Epithelial cell of proximal tubule (primary cell): ENCODE results near the gene NANOS1. TPM values are rescaled to one million over a fixed set of nuclear protein-coding genes. Genes with fewer than 3 reads are reported as not detected.

Experiments used
- DNase-seq: peaks from one replicate; pipeline ENCODE4 v3.0.0-alpha.2; 2011; ENCODE audit warnings: low read depth
- H3K4me3 ChIP-seq: 2 replicates; pipeline ENCODE4 v1.5.1; 2011; ENCODE audit warnings: low read depth, mild to moderate bottlenecking, low read length
- total RNA-seq: library from RNA; depleted of rRNA; stranded (reverse); fragments of >200 nt; gene quantifications from 2 replicates; pipeline ENCODE4 v1.2.3, GENCODE V29; 2015
- TF ChIP-seq, protein P1 (sequence below): conservative IDR thresholded peaks from 2 replicates; pipeline ENCODE4 v1.5.1; 2012; ENCODE audit warnings: low read depth, mild to moderate bottlenecking, low read length

The NANOS1 gene
- total RNA-seq, 1 donor from 2014 or later = 8.0 TPM

DNA sequence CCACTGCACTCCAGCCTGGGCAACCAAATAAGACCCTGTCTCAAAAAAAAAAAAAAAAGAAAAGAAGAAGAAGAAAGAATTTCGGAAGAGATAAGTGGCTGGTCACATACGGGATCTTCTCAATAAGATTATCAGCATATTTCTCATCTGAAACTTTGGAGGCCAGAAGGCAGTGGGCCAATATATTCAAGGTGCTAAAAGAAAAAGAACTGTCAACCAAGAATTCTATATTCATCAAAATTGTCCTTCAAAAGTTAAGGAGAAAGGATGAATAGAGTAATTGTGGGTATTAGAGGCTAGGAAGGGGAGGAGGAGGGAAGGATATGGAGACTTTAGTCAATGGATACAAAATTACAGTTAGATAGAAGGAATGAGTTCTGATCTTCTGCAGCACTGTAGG lies 43.9 kb upstream of the NANOS1 start:
- DNase-seq = no peak
- no peak overlapping the region for H3K4me3 ChIP-seq
- TF ChIP-seq, protein P1, sequence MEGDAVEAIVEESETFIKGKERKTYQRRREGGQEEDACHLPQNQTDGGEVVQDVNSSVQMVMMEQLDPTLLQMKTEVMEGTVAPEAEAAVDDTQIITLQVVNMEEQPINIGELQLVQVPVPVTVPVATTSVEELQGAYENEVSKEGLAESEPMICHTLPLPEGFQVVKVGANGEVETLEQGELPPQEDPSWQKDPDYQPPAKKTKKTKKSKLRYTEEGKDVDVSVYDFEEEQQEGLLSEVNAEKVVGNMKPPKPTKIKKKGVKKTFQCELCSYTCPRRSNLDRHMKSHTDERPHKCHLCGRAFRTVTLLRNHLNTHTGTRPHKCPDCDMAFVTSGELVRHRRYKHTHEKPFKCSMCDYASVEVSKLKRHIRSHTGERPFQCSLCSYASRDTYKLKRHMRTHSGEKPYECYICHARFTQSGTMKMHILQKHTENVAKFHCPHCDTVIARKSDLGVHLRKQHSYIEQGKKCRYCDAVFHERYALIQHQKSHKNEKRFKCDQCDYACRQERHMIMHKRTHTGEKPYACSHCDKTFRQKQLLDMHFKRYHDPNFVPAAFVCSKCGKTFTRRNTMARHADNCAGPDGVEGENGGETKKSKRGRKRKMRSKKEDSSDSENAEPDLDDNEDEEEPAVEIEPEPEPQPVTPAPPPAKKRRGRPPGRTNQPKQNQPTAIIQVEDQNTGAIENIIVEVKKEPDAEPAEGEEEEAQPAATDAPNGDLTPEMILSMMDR = no peak

DNA sequence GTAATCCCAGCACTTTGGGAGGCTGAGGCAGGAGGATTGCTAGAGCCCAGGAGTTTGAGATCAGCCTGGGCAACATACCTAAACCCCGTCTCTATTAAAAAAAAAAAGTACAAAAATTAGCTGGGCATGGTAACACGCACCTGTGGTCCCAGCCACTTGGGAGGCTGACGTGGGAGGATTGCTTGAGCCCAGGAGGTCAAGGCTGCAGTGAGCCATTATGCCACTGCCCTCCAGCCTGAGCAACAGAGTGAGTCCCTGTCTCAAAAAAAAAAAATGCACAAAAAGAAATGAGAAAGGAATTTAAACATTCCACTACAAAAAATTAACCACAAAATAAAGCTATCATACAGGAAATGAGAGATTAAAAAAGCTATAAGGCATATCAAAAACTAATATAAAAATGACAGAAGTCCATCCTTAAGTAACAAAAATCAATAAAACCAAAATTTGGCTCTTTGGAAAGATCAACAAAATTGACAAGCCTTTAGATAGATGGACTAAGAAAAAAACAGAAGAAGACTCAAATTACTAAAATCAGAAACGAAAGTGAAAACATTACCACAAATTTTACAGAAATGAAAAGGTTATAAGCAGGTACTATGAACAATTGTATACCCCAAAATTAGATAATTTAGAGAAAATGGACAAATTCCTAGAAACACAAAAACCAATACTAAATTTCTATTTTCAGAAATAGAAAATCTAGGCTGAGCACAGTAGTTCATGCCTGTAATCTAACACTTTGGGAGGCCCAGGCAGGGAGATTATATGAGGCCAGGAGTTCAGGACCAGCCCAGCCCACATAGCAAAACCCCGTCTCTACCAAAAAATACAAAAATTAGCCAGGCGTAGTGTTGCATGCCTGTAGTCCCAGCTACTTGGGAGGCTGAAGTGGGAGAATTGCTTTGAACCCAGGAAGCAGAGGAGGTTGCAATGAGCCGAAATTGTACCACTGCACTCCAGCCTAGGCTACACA lies 42.4 kb upstream of the NANOS1 start:
- H3K4me3 ChIP-seq = no peak overlapping the region
- no peak for DNase-seq
- TF ChIP-seq, protein P1 = no peak

DNA sequence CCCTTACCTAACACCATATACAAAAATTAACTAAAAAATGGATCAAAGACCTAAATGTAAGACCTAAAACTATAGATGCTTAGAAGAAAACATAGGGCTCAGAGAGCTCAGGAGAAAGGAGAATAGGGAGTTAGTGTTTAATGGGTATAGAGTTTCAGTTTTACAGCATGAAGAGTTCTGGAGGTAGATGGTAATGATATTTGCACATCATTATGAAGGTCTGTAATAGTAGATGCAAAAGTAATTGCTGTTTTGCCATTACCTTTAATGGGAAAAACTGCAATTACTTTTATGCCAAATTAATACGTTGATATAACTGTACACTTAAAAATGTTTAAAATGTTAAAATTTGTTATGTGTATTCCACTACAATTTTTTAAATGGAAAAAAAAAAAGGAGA lies 39.2 kb upstream of the NANOS1 start:
- no peak overlapping the region for H3K4me3 ChIP-seq
- no peak for DNase-seq
- TF ChIP-seq, protein P1 = no peak

- no peak for DNase-seq
- no peak overlapping the region for H3K4me3 ChIP-seq
- TF ChIP-seq, protein P1 = no peak
Measured at GRCh38 chr10:118992496-118992895, 37.0 kb upstream of the NANOS1 start.

DNA sequence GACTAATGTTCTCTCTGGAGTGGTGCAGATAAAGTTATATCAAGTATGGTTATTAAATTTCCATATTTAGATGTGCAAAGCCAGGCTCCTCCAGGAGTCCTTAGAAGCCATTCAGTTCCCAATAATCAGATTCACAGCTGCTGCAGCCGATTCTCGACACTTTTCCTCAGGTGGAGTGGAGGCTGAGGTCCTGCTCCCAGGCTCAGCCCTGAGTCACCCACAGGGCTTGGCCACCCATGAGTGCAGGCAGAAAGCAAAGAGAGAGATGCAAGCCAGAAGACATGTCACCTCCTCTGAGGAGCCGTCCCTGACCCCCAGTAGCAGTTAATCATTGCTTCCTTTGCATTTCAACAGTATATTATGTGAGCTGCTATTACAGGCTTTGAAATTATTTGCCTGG lies 36.3 kb upstream of the NANOS1 start:
- DNase-seq = no peak
- H3K4me3 ChIP-seq = no peak overlapping the region
- TF ChIP-seq, protein P1 = no peak

GRCh38 chr10:118994321-118994720 lies 35.2 kb upstream of the NANOS1 start:
- TF ChIP-seq, protein P1 = no peak
- no peak for DNase-seq
- H3K4me3 ChIP-seq = no peak overlapping the region

- no peak for DNase-seq
- TF ChIP-seq, protein P1 = no peak
- H3K4me3 ChIP-seq = no peak overlapping the region
Measured at GRCh38 chr10:118995739-118996138, 33.8 kb upstream of the NANOS1 start.
